Amniotic stem cell (primary cell): ENCODE measurements around the gene PTGIR.

Experiments
- DNase-seq: peaks from one replicate; lab custom pipeline; 2025; lab: John Stamatoyannopoulos, UW

The PTGIR gene

DNA sequence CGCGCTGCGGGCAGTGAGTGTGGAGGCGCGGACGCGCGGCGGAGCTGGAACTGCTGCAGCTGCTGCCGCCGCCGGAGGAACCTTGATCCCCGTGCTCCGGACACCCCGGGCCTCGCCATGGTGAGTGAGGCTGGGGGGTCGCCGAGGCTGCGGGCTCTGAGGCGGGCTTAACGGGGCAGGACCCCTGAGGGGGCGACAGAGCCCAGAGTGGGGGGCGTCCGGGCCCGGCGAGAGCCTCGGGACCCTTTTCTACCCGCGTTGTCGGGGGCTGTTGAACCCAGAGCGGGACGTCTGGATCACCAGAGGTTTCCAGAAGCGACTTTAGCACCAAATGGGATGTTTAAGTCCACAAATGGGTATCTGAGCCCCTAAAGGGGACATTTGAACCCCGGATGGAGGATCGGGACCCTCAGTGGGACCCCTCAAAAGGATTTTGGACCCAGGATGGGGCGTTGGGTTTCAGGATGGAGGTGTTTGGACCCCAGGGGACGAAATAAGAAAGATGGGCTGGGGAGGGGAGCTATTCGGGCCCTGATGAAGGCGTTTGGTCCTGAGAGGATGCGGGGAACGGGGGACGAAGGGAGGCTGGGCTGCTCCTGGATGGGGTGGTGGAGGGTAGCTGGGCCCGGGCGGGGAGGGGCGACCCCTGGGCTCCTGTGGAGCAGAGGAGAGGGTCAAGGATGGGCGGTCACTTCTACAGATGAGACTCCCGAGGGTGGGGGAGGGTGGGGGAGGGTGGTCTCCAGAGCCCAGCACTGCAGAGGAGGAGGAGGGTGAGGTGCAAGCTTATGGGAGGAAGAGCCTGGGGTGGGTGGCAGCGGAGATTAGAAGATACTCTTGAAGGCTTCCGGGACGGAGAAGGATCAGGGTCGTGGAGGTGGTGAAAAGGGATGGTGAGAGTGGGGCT is 23.3 kb downstream of the PTGIR start, which contains the start of gene CALM3:
Gene CALM3, plus strand, starts transcription at position 13 of the 907 bp plus-strand sequence. Its CDS starts 105 bp downstream, at position 118.
- no peak for DNase-seq

DNA sequence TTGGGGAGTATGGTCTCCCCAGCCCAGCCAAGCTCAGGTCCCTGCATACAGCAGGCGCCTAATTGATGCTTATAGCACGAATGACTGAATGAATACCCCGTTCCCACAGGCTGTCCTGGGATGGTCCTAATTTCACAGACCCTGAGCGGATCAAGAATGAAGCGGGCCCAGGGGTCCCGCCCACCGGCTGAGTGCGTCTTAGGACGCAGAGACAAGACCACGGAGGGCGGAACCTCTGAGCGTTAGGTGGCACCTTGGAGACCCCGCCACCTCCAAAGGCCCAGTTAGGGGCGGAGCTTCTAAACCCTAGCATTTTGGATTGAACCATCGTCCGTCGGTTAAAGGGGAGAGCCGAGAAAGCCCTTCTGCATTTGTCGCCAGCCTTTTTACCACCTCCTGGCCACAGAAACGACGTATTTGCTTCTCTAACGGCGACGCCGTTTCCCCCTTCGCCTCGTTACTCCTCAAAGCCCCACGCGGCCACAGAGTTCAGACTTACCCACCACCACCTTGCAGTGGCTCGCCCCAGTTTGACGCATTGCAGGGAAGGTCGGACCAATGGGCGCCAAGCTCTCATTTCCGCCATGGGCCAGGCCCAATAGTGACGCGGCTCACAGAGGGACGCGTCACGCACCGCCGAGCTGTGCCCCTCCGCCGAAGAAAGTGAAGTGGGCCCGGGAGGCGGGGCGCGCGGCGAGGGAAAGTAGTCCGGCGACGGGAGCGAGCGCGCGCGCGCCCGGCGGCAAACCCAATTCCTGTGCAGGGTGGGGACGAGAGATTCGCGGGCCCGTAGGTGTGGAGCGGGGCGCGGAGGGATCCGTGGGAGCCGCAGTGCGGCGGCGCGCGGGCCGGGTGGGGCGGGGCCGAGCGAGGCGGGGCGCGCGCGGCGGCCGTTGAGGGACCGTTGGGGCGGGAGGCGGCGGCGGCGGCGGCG is 24.2 kb downstream of the PTGIR start:
- peak; percentile 97 for DNase-seq

GRCh38 chr19:46599716-46600373 is 25.0 kb downstream of the PTGIR start:
- no peak for DNase-seq

DNA sequence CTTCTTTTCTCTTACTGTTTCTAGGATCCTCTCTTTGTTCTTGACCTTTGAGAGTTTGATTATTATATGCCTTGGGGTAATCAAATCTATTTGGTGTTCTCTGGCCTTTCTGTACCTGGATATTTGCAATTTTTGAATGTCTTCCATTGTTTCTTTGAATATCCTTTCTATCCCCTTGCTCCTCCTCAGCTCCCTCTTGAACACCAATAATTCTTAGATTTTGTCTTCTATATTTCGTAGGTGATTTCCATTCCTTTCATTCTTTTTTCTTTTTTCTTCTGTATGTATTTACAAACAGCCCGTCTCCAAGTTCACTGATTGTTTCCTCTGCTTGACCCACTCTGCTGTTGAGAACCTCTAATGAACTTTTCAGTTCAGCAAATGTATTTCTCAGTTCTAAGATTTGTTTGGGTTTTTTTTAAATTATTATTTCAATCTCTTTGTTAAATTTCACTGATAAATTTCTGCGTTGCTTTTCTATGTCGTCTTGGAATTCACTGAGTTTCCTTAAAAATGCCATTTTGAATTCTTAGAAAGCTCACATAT is 26.4 kb downstream of the PTGIR start:
- DNase-seq = no peak

DNA sequence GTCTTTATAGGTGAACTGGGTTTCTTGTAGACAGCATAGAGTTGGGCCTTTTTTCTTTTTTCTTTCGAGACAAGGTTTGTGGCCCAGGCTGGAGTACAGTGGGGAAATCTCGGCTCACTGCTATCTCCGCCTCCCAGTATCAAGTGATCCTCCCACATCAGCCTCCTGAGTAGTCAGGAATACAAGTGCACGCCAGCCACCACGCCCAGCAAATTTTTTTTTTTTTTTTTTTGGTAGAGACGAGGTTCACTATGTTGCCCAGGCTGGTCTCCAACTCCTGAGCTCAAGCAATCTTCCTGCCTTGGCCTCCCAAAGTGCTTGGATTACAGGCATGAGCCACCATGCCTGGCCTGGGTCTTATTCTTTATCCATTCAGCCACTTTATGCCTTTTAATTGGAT is 28.9 kb downstream of the PTGIR start:
- no peak for DNase-seq

DNA sequence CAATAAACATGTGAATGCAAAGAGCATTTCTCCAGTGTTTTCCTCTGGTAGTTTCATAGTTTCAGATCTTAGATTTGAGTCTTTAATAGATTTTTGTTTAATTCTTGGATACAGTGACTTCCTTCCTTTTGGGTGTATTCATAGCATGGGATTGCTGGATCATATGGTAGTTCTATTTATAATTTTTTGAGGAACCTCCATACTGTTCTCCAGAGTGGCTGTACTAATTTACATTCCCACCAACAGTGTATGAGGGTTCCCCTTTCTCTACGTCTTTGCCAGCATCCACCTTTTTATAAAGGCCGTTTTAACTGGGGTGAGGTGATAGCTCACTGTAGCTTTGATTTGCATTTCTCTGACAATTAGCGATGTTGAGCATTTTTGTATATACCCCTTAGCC is 33.0 kb downstream of the PTGIR start:
- DNase-seq = no peak

- DNase-seq = no peak
Observed at GRCh38 chr19:46591254-46591653, 33.6 kb downstream of the PTGIR start.

- DNase-seq = no peak
Observed at GRCh38 chr19:46587861-46588260, 37.0 kb downstream of the PTGIR start.

DNA sequence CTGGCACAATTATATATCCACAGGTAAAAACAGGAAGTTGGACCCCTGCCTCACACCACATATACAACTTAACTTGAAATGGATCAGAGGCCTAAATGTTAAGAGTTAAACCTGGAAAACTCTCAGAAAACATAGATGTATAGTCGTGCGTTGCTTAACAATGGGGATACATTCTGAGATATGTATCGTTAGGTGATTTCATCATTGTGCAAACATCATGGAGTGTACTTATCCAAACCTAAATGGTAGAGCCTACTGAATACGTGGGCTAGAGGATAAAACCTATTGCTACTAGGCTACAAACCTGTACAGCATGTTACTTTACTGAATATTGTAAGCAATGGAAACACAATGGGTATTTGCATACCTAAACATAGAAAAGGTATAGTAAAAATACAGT is 38.6 kb downstream of the PTGIR start:
- no peak for DNase-seq

GRCh38 chr19:46585539-46585938 is 39.4 kb downstream of the PTGIR start:
- DNase-seq = no peak

GRCh38 chr19:46580247-46580646 is 44.6 kb downstream of the PTGIR start:
- DNase-seq = no peak

- no peak for DNase-seq
Observed at GRCh38 chr19:46579361-46579879, 45.5 kb downstream of the PTGIR start.

- DNase-seq = no peak
Observed at GRCh38 chr19:46578450-46578849, 46.4 kb downstream of the PTGIR start.

GRCh38 chr19:46574533-46574932 is 50.4 kb downstream of the PTGIR start:
- DNase-seq = no peak

DNA sequence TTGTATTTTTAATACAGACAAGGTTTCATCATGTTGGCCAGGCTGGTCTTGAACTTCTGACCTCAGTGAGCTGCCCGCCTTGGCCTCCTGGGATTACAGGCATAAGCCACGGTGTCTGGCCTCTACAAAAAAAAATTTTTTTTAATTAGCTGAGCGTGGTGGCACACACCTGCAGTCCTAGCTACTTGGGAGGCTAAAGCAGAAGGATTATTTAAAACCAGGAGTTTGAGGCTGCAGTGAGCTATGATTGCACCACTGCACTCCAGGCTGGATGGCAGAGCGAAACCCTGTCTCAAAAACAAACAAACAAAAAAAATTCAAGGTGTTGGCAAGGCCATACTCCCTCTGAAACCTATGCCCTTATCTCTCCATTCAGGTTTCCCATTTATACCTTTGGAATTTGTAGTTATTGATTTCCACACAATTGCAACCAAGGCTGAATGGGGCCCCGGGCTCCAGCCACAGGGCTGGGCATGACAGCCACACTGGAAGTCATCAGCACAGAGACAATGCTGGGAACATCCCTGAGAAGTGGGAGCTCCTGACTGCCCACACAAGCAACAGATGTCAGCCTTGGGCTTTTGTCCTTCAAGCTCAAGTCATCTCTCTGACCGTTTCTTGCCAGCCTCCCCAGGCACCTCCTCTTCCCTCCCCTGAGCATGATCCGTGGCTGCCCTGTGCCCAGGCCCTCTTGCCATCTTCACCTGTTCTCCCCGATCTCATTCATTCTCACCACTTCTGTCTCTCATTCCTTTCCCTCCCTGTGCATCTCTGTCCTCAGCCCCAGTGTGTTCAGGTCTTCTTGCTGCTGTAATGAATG is 51.0 kb downstream of the PTGIR start:
- no peak for DNase-seq

- no peak for DNase-seq
Observed at GRCh38 chr19:46571495-46571894, 53.4 kb downstream of the PTGIR start.
